WTC11 (cell line): ENCODE measurements around the gene PGD.

ENCODE experiments used
- FOXK1 ChIP-seq: sonication (generic); formaldehyde crosslinking; IDR thresholded peaks from 2 replicates; pipeline ENCODE4 v1.8.0; 2022; ENCODE audit warnings: mild to moderate bottlenecking, moderate library complexity, missing genetic modification reagents
- NFE2L1 ChIP-seq: sonication (generic); formaldehyde crosslinking; IDR thresholded peaks from 2 replicates; pipeline ENCODE4 v1.8.1; 2023; ENCODE audit warnings: missing genetic modification reagents
- ZNF671 ChIP-seq: fragments of 250-450 bp; sonication (Bioruptor Pico); IDR thresholded peaks from 2 replicates; pipeline ENCODE4 v1.8.0; 2021; ENCODE audit warnings: mild to moderate bottlenecking
- TF ChIP-seq, protein P1 (sequence below): sonication (generic); formaldehyde crosslinking; IDR thresholded peaks from 2 replicates; pipeline ENCODE4 v1.8.0; 2022; ENCODE audit warnings: mild to moderate bottlenecking, missing genetic modification reagents
- TF ChIP-seq, protein P2 (sequence below): fragments of 200-600 bp; IDR thresholded peaks from 2 replicates; pipeline ENCODE4 v1.8.0; 2022; ENCODE audit warnings: antibody characterized with exemption
- TF ChIP-seq, protein P3 (sequence below): fragments of 250-450 bp; sonication (Bioruptor Pico); IDR thresholded peaks from 2 replicates; pipeline ENCODE4 v2.1.2; 2022; ENCODE audit warnings: mild to moderate bottlenecking, moderate library complexity
- TF ChIP-seq, protein P4 (sequence below): sonication (generic); formaldehyde crosslinking; IDR thresholded peaks from 2 replicates; pipeline ENCODE4 v1.8.0; 2023; ENCODE audit warnings: mild to moderate bottlenecking, missing genetic modification reagents

DNA sequence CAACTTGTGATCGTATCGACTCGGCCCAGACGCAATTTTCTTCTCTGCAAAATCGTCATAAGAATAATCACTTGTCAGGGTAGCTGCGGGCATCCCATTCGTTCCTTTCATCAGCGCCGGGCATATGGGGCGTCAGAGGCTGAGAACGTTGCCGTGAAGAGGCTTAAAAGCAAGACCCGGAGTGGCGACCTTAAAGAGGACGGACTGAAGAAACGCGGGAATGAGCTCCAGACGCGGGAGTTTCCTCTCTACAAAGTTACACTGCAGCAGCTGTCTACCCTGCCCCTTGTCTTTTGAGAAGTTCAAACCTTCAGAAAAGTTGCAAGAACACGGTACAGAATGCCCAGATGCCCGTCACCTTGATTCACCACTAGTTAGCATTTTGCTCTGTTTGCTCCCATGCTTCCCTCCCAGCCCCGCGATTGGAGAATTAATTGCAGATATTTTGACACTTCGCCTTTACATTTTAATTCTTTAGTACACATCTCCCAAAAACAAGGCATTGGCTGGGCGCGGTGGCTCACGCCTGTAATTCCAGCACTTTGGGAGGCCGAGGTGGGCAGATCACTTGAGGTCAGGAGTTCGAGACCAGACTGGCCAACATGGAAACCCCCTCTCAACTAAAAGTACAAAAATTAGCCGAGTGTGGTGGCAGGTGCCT lies 32.3 kb downstream of the PGD start:
- TF ChIP-seq, protein P1, sequence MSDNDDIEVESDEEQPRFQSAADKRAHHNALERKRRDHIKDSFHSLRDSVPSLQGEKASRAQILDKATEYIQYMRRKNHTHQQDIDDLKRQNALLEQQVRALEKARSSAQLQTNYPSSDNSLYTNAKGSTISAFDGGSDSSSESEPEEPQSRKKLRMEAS (CRISPR knock-in tag), result no peak
- TF ChIP-seq, protein P2, sequence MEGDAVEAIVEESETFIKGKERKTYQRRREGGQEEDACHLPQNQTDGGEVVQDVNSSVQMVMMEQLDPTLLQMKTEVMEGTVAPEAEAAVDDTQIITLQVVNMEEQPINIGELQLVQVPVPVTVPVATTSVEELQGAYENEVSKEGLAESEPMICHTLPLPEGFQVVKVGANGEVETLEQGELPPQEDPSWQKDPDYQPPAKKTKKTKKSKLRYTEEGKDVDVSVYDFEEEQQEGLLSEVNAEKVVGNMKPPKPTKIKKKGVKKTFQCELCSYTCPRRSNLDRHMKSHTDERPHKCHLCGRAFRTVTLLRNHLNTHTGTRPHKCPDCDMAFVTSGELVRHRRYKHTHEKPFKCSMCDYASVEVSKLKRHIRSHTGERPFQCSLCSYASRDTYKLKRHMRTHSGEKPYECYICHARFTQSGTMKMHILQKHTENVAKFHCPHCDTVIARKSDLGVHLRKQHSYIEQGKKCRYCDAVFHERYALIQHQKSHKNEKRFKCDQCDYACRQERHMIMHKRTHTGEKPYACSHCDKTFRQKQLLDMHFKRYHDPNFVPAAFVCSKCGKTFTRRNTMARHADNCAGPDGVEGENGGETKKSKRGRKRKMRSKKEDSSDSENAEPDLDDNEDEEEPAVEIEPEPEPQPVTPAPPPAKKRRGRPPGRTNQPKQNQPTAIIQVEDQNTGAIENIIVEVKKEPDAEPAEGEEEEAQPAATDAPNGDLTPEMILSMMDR, result no peak
- no peak for TF ChIP-seq FOXK1 (CRISPR knock-in tag)
- TF ChIP-seq, protein P3, sequence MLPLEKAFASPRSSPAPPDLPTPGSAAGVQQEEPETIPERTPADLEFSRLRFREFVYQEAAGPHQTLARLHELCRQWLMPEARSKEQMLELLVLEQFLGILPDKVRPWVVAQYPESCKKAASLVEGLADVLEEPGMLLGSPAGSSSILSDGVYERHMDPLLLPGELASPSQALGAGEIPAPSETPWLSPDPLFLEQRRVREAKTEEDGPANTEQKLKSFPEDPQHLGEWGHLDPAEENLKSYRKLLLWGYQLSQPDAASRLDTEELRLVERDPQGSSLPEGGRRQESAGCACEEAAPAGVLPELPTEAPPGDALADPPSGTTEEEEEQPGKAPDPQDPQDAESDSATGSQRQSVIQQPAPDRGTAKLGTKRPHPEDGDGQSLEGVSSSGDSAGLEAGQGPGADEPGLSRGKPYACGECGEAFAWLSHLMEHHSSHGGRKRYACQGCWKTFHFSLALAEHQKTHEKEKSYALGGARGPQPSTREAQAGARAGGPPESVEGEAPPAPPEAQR (CRISPR knock-in tag), result no peak
- TF ChIP-seq ZNF671 (CRISPR knock-in tag), result no peak
- TF ChIP-seq NFE2L1 (CRISPR knock-in tag), result 0 out of 2 replicates have a peak, but pooled peaks have one; percentile 0
- TF ChIP-seq, protein P4, sequence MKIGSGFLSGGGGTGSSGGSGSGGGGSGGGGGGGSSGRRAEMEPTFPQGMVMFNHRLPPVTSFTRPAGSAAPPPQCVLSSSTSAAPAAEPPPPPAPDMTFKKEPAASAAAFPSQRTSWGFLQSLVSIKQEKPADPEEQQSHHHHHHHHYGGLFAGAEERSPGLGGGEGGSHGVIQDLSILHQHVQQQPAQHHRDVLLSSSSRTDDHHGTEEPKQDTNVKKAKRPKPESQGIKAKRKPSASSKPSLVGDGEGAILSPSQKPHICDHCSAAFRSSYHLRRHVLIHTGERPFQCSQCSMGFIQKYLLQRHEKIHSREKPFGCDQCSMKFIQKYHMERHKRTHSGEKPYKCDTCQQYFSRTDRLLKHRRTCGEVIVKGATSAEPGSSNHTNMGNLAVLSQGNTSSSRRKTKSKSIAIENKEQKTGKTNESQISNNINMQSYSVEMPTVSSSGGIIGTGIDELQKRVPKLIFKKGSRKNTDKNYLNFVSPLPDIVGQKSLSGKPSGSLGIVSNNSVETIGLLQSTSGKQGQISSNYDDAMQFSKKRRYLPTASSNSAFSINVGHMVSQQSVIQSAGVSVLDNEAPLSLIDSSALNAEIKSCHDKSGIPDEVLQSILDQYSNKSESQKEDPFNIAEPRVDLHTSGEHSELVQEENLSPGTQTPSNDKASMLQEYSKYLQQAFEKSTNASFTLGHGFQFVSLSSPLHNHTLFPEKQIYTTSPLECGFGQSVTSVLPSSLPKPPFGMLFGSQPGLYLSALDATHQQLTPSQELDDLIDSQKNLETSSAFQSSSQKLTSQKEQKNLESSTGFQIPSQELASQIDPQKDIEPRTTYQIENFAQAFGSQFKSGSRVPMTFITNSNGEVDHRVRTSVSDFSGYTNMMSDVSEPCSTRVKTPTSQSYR (CRISPR knock-in tag), result no peak
